NCI-H226 (cell line): Measurements from ENCODE around the gene PRXL2B.

Experiments
- DNase-seq: peaks from one replicate; pipeline ENCODE4 v3.0.0-alpha.2; 2015

The PRXL2B gene

GRCh38 chr1:2638466-2639115, 52.0 kb downstream of the PRXL2B start:
- no peak for DNase-seq

GRCh38 chr1:2639203-2639602, 52.6 kb downstream of the PRXL2B start:
- DNase-seq = no peak

DNA sequence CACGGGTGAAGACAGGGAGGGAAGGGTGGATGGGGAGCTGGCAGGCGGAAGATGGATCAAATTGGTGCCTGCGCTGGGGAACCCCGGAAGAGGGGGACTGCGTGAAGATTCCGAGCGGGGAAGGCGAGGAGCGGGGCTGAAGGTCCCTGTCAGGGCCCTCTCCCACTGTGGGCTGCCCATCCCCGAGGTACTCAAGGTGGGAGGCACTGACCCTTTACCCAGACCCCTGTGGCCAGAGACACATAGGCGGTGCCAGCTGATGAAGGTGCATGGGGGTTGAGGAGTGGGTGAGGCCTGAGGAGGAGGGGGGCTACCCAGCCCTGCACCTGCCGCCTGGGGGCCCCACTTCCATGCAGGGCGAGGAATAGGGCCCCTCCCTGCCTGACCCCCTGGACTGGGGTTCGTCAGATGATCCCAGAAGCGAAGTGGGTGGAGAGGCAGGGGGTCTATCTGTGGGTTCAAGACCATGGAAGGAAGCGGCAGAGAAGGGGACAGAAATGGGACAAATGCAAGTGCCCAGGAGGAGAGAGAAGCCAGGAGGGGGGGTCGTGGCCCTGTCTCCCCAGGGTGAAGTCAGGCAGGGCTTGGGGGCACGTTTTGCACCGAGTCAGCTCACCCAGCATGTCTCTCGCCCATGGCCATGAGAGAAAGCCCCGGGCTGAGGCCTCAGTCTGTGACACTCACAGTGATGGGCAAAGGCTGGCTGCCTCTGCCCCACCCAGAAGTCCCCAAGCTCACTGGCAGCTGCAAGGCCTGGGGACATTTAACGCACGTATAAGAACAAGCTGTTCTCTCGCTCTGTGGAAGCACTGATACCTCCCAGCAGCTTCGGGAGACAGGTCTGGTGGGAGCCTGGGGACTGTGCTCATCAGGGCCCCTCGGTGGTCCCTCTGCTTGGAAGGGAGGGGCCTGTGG, 53.3 kb downstream of the PRXL2B start:
- no peak for DNase-seq

DNA sequence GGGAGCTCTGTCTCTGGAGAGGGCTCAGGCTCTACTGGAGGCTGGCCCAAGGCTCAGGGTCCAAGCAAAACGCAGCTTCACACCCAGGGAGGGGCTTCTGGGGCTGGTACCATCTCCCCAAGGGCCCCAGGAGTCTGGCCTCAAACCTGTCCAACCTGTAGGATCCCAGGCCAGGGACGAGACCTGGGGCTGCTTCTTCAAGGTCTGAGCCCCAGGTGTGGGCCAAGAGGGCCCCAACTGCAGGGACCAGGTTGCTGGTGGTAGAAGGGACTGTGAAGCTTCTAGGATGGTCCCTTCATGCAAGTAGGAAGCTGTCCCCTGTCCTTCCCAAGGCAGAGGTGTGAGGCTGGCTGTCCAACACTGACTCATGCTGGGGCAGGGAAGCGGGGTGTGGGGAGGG, 54.0 kb downstream of the PRXL2B start:
- no peak for DNase-seq
